ENCODE data around the gene ERLIN1. TPM values are rescaled to one million over a fixed set of nuclear protein-coding genes. Genes with fewer than 3 reads are reported as not detected.

Gene ERLIN1
- total and polyA plus RNA-seq, 2 experiments from 2014 or later: 7.2 to 20.4 TPM

- no peak for TF ChIP-seq CREB1 (CRISPR knock-in tag; IDR thresholded peaks at IDR 0.05; ENCODE audit: low read depth)
- no peak for TF ChIP-seq REST (IDR thresholded peaks at IDR 0.05; ENCODE audit: unreplicated experiment)
- TF ChIP-seq EZH2 (IDR thresholded peaks at IDR 0.05; ENCODE audit: low read depth, unreplicated experiment): no peak
- no peak for TF ChIP-seq EZH2phosphoT487 (IDR thresholded peaks at IDR 0.05; ENCODE audit: unreplicated experiment)
- no peak for TF ChIP-seq CTCF (conservative IDR thresholded peaks at IDR 0.05; ENCODE audit: low read depth in 2 of 2)
- no peak for TF ChIP-seq STAT1 (IDR thresholded peaks at IDR 0.05; ENCODE audit: unreplicated experiment)
- no peak for TF ChIP-seq ZNF331 (CRISPR knock-in tag; IDR thresholded peaks at IDR 0.05; ENCODE audit: low read depth)
- TF ChIP-seq POLR2AphosphoS5 (IDR thresholded peaks at IDR 0.05; ENCODE audit: low read depth): no peak
- no peak for TF ChIP-seq ZNF114 (CRISPR knock-in tag; IDR thresholded peaks at IDR 0.05)
Measured at GRCh38 chr10:100194711-100195110, 8.9 kb upstream of the ERLIN1 start (continued).

- 0 out of 2 replicates have a peak, but pooled peaks cover 3% of the 10 kb centered on the region for H3F3A ChIP-seq (replicated peaks; ENCODE audit: low read depth)
- no peaks in the 10 kb centered on the region for H3K4me1 Mint-ChIP-seq
- H3K4me2 ChIP-seq: no peak overlapping the region
- no peak overlapping the region for H3K4me3 ChIP-seq
- H3K36me3 Mint-ChIP-seq (ENCODE audit: low read depth): peaks cover 34% of the 10 kb centered on the region; the same call in 2 of the 3 replicates
- no peak overlapping the region for H2AFZ ChIP-seq
- no peaks in the 10 kb centered on the region for H3K27me3 Mint-ChIP-seq (ENCODE audit: insufficient read depth, low read depth, poor library complexity)
- no peaks in the 10 kb centered on the region for H3K9me3 Mint-ChIP-seq
- peaks cover 8% of the 10 kb centered on the region for H4K20me1 ChIP-seq (replicated peaks; ENCODE audit: insufficient read depth)
- no peak overlapping the region for H3K4me3 Mint-ChIP-seq
- ATAC-seq: no peak
- peaks cover 12% of the 10 kb centered on the region for H3K79me2 ChIP-seq (replicated peaks; ENCODE audit: insufficient read depth)
- H3K27ac Mint-ChIP-seq: no peak overlapping the region
- H3K27ac ChIP-seq (ENCODE audit: low read depth): no peak overlapping the region
- no peaks in the 10 kb centered on the region for H3K9me2 ChIP-seq (ENCODE audit: insufficient read depth)
- no peaks in the 10 kb centered on the region for H3K27me3 ChIP-seq (ENCODE audit: insufficient read depth)
- no peaks in the 10 kb centered on the region for H3K4me1 ChIP-seq (ENCODE audit: insufficient read depth)
- H3K36me3 ChIP-seq (ENCODE audit: insufficient read depth): peaks cover 26% of the 10 kb centered on the region
- DNase-seq (ENCODE audit: low spot score): no peak
- no peak for TF ChIP-seq POLR2AphosphoS5 (IDR thresholded peaks at IDR 0.05; ENCODE audit: low read depth)
- no peak for TF ChIP-seq ZNF114 (CRISPR knock-in tag; IDR thresholded peaks at IDR 0.05)
- no peak for TF ChIP-seq CTCF (conservative IDR thresholded peaks at IDR 0.05; ENCODE audit: low read depth in 2 of 2)
- TF ChIP-seq REST (IDR thresholded peaks at IDR 0.05; ENCODE audit: unreplicated experiment): no peak
- no peak for TF ChIP-seq EZH2phosphoT487 (IDR thresholded peaks at IDR 0.05; ENCODE audit: unreplicated experiment)
- TF ChIP-seq NANOG (IDR thresholded peaks at IDR 0.05; ENCODE audit: borderline replicate concordance): no peak
Measured at GRCh38 chr10:100192350-100192749, 6.5 kb upstream of the ERLIN1 start.
